Uterus (tissue), 4 donors: ENCODE measurements around the gene SMARCC2. TPM values are rescaled to one million over a fixed set of nuclear protein-coding genes. Genes with fewer than 3 reads are reported as not detected.

ENCODE experiments used
- DNase-seq, 2 donors: peaks; one replicate each; pipeline ENCODE4 v3.0.0-alpha.2; 2019 to 2020
- H3K27ac ChIP-seq, 2 donors: fragments of 200-600 bp; sonication (generic); 1 replicate in 1 of 2; 2 replicates in 1 of 2; pipeline ENCODE4 v1.5.1; 2016 to 2018
- H3K27me3 ChIP-seq, 2 donors: fragments of 200-600 bp; sonication (generic); one replicate each; pipeline ENCODE4 v1.5.1; 2018 to 2019; ENCODE audit warnings: control low read depth in 1 of 2
- H3K36me3 ChIP-seq, 2 donors: fragments of 200-600 bp; sonication (generic); one replicate each; pipeline ENCODE4 v1.5.1; 2019; ENCODE audit warnings: control low read depth in 1 of 2
- H3K4me1 ChIP-seq, 2 donors: fragments of 200-600 bp; sonication (generic); one replicate each; pipeline ENCODE4 v1.5.1; 2018 to 2019; ENCODE audit warnings: control low read depth in 1 of 2
- H3K4me3 ChIP-seq, 2 donors: fragments of 200-600 bp; sonication (generic); 1 replicate in 1 of 2; 2 replicates in 1 of 2; pipeline ENCODE4 v1.5.1; 2018 to 2019; ENCODE audit warnings: mild to moderate bottlenecking in 1 of 2
- H3K9me3 ChIP-seq, 2 donors: fragments of 200-600 bp; sonication (generic); one replicate each; pipeline ENCODE4 v1.5.1; 2019; ENCODE audit warnings: control low read depth in 1 of 2
- POLR2A ChIP-seq, 2 donors: fragments of 450-650 bp; IDR thresholded peaks; one replicate each; pipeline ENCODE4 v1.6.1; 2016; ENCODE audit warnings: antibody characterized with exemption in 2 of 2, mild to moderate bottlenecking in 1 of 2, moderate library complexity in 1 of 2
- intact Hi-C: fragments of 100-400 bp; cut with DNase I; formaldehyde crosslinking; loops from one replicate; pipeline ENCODE4 v1.15.1; 2023; ENCODE audit warnings: low total_unique reads
- total RNA-seq, 4 donors: library from RNA; depleted of rRNA in 3 of 4; stranded (reverse); fragments of >200 nt in 3 of 4; gene quantifications; one replicate each; pipeline versions ENCODE4 v1.1.0 to v1.2.4, GENCODE V29; 2014 to 2023
- TF ChIP-seq, protein P1 (sequence below), 4 experiments: fragments of 200-600 bp in 2 of 4; fragments of 450-650 bp in 2 of 4; sonication (generic) in 2 of 4; IDR thresholded peaks; one replicate each; pipeline ENCODE4 v1.5.1; 2016 to 2019; ENCODE audit warnings: antibody characterized with exemption in 4 of 4, mild to moderate bottlenecking in 2 of 4, moderate library complexity in 1 of 4
- donor health status: DM: yes; HTN: yes; CAD: no.

SMARCC2 gene
- total RNA-seq, 4 donors from 2014 or later: 63.2 to 214 (median 81.0) TPM

DNA sequence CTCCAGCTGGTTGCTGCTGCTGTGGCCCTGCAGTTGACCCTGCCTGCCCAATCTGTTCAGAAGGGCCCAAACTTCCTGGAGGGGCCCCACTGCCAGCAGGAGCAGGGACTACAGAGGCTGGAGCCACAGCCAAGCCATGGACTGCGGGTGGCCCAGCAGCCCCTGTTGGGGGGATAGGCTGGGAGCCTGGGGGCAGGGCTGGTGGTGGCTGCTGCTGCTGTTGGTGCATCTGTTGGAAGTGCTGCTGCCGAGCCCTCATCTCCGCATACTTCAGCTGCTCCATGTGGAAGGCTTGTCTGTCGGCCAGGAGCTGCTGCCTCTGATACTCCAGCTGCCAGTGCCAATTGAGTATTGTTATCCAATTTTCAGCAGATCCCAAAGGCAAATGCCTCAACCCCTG is 23.9 kb downstream of the SMARCC2 start:
- H3K9me3 ChIP-seq: no peaks in the 10 kb centered on the region
- peaks cover 0 to 16% of the 10 kb centered on the region in 2 donors for H3K4me1 ChIP-seq
- no peaks in the 10 kb centered on the region for H3K27me3 ChIP-seq
- DNase-seq: no peak
- intact Hi-C loops: no loop called here
- peak overlapping the region in 1 of 2 donors; percentile 22 for H3K27ac ChIP-seq
- no peak overlapping the region for H3K4me3 ChIP-seq
- TF ChIP-seq, protein P1, sequence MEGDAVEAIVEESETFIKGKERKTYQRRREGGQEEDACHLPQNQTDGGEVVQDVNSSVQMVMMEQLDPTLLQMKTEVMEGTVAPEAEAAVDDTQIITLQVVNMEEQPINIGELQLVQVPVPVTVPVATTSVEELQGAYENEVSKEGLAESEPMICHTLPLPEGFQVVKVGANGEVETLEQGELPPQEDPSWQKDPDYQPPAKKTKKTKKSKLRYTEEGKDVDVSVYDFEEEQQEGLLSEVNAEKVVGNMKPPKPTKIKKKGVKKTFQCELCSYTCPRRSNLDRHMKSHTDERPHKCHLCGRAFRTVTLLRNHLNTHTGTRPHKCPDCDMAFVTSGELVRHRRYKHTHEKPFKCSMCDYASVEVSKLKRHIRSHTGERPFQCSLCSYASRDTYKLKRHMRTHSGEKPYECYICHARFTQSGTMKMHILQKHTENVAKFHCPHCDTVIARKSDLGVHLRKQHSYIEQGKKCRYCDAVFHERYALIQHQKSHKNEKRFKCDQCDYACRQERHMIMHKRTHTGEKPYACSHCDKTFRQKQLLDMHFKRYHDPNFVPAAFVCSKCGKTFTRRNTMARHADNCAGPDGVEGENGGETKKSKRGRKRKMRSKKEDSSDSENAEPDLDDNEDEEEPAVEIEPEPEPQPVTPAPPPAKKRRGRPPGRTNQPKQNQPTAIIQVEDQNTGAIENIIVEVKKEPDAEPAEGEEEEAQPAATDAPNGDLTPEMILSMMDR (IDR thresholded peaks at IDR 0.05): no peak
- TF ChIP-seq POLR2A (IDR thresholded peaks at IDR 0.05): no peak
- H3K36me3 ChIP-seq: no peaks in the 10 kb centered on the region

GRCh38 chr12:56164345-56164729 is 24.9 kb downstream of the SMARCC2 start:
- TF ChIP-seq, protein P1 (IDR thresholded peaks at IDR 0.05): no peak
- TF ChIP-seq POLR2A (IDR thresholded peaks at IDR 0.05): no peak

DNA sequence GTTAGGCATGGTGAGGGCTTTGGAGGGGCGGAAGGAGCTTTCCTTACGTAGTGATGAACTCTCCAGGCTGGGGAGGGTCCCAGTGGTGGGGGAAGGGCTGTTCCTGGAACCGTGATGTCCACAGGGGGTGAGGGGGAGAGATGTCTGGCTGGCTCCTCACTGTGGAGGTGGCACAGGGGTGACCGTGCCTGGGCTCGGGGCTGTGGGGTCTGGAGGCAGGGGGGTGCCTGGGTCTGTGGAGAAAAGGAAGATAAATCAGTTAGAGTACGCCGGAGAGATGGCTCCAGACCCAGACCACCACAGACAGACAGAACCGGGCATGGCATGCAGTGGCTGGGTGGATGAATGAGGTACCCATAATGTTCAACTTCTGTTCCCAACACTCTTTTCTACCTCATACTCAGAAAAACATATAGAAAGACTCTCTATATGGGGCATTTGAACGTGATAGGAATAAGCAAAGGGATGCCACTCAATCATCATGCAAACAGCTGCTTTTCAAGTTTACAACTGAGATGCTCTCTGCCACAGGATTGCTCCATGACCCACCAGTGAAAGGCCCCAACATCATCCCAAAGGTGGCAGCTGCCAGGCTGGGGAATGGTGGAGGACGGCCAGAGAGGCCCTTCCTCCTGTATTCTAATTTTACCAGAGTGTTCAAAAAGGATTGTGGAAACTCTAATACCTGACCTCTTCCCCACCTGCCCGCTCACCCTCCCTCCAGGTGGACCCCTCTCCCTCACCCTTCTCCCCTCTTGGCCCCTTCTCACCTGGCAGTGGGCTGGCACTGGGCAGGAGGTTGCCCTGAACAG is 25.5 kb downstream of the SMARCC2 start:
- Histone ChIP-seq H3K27me3 (no peaks in the 10 kb centered on the region), H3K27ac (peak overlapping the region in 1 of 2 donors; percentile 99), H3K36me3 (no peaks in the 10 kb centered on the region), H3K4me3 (no peak overlapping the region), H3K4me1 (peaks cover 0 to 16% of the 10 kb centered on the region in 2 donors), H3K9me3 (no peaks in the 10 kb centered on the region)
- TF ChIP-seq POLR2A (IDR thresholded peaks at IDR 0.05): no peak
- TF ChIP-seq, protein P1 (IDR thresholded peaks at IDR 0.05): no peak
- intact Hi-C loops: loop anchor here (5.0 kb wide), 1 partner anchor 36 kb away; the partner anchor contains the start of gene ESYT1
- no peak for DNase-seq

More at GRCh38 chr12:56164345-56164729, 24.9 kb downstream of the SMARCC2 start:
- Histone ChIP-seq H3K27me3 (no peaks in the 10 kb centered on the region), H3K4me3 (no peak overlapping the region), H3K36me3 (no peaks in the 10 kb centered on the region), H3K9me3 (no peaks in the 10 kb centered on the region), H3K4me1 (peaks cover 0 to 16% of the 10 kb centered on the region in 2 donors), H3K27ac (no peak overlapping the region)
- DNase-seq: no peak
- intact Hi-C loops: loop anchor here (5.0 kb wide), 1 partner anchor 37 kb away; the partner anchor contains the start of gene ESYT1

DNA sequence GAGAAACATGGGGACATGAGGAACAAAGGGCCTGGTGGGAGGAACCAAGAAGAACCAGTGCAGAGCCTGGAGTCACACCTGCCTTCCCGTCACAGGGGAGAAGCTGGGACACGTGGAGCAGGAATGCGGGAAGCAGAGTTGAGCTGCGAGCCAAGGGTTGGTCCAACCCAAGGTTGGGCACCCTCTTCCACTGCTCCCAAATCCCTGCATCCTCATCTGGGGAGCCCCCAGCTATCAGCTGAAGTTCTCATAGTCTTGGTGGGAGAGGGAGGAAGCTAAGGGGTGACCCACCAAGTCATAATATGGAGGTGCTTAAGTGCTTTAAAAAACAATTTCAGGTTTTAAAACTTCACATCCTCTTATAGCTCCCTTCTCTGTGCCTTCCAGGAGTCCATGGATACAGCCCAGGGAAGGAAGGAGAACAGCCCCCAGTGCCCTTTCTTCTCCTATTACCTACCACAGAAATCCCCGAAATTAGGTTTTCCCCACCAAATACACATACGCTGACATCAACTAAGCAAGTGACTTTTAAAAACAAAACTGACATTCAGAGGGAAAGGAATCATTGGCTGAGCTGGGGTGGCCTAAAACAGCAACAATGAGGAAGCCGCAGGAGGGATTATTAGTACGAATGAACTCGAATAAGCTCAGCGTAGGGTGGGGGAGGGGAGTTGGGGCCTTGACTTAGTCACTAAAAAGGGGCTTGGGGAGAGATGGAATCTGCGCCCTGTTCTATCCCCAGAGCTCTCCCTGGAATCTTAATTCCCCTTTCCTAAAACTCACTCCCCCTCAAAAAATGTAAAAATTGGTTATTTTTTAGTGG is 26.6 kb downstream of the SMARCC2 start:
- H3K36me3 ChIP-seq: no peaks in the 10 kb centered on the region

More for the DNA sequence above, 26.6 kb downstream of the SMARCC2 start:
- H3K27me3 ChIP-seq: no peaks in the 10 kb centered on the region
- TF ChIP-seq, protein P1 (IDR thresholded peaks at IDR 0.05): no peak
- TF ChIP-seq POLR2A (IDR thresholded peaks at IDR 0.05): no peak
- H3K4me3 ChIP-seq: no peak overlapping the region
- no peak for DNase-seq
- H3K9me3 ChIP-seq: no peaks in the 10 kb centered on the region
- intact Hi-C loops: loop anchor here (5.0 kb wide), 1 partner anchor 35 kb away; the partner anchor contains the start of gene ESYT1
- H3K4me1 ChIP-seq: peaks cover 0 to 16% of the 10 kb centered on the region in 2 donors
- H3K27ac ChIP-seq: peak overlapping the region; percentile 13 to 99
